Panc1 (cell line): Measurements from ENCODE around the gene MOXD1. TPM values are rescaled to one million over a fixed set of nuclear protein-coding genes. Genes with fewer than 3 reads are reported as not detected.

Experiments used
- ATAC-seq: fragments of 200-7000 bp; cut with Tn5 transposase; 2 replicates; pipeline ENCODE4 v1.9.1; 2020; ENCODE audit warnings: mild to moderate bottlenecking, moderate library complexity
- BruUV-seq: library from RNA; stranded (reverse); fragments of 400-500 nt; replicated peaks from 2 replicates; lab custom pipeline; 2021; lab: Mats Ljungman, UMichigan
- CTCF ChIA-PET: fragments of 300-600 bp; sonication (Branson Sonifier 250); formaldehyde crosslinking; loops from one replicate; lab custom pipeline; 2022; ENCODE audit warnings: antibody characterized with exemption; lab: Charles Lee
- POLR2A ChIA-PET: fragments of 300-600 bp; sonication (Branson Sonifier 250); formaldehyde crosslinking; loops from one replicate; lab custom pipeline; 2022; ENCODE audit warnings: antibody characterized with exemption; lab: Charles Lee
- DNase-seq: peaks from one replicate; pipeline ENCODE4 v3.0.0-alpha.2; 2010; ENCODE audit warnings: low read depth, low spot score
- H3K27ac ChIP-seq: 2 replicates; pipeline ENCODE4 v1.5.1; 2011; ENCODE audit warnings: mild to moderate bottlenecking, low read length, inconsistent platforms
- H3K27me3 ChIP-seq: fragments of 200-500 bp; sonication (Bioruptor generic); 2 replicates; pipeline ENCODE4 v1.6.0; 2014; ENCODE audit warnings: low read length, inconsistent platforms; ENCODE audit not compliant: control insufficient read depth, insufficient read depth
- H3K36me3 ChIP-seq: fragments of 200-500 bp; sonication (Bioruptor generic); 2 replicates; pipeline ENCODE4 v1.5.1; 2014; ENCODE audit warnings: inconsistent platforms, mild to moderate bottlenecking, low read length, moderate library complexity; ENCODE audit not compliant: control insufficient read depth, insufficient read depth
- H3K4me1 ChIP-seq: 2 replicates; pipeline ENCODE4 v1.5.1; 2011; ENCODE audit warnings: inconsistent platforms, mild to moderate bottlenecking, low read length, moderate library complexity; ENCODE audit not compliant: control insufficient read depth, insufficient read depth
- H3K4me3 ChIP-seq, 2 experiments: 2 replicates each; pipeline ENCODE4 v1.5.1; 2011 to 2012; ENCODE audit warnings: low read depth in 2 of 2, low read length in 2 of 2, mild to moderate bottlenecking in 2 of 2, inconsistent platforms in 1 of 2, moderate library complexity in 1 of 2
- H3K9me3 ChIP-seq: fragments of 200-500 bp; sonication (Bioruptor generic); 2 replicates; pipeline ENCODE4 v1.5.1; 2014; ENCODE audit warnings: low read depth, mild to moderate bottlenecking, inconsistent platforms, low read length, moderate library complexity; ENCODE audit not compliant: control insufficient read depth, insufficient read depth
- POLR2AphosphoS5 ChIP-seq: IDR thresholded peaks from 2 replicates; pipeline ENCODE4 v1.6.1; 2012; ENCODE audit warnings: mild to moderate bottlenecking, low read depth, low read length, moderate library complexity
- REST ChIP-seq, 2 experiments: IDR thresholded peaks; 2 replicates each; pipeline ENCODE4 v1.6.1; 2011 to 2012; ENCODE audit warnings: low read depth in 2 of 2, control low read depth in 1 of 2, low read length in 1 of 2, mild to moderate bottlenecking in 1 of 2, moderate library complexity in 1 of 2; ENCODE audit not compliant: insufficient read depth in 1 of 2
- SIN3A ChIP-seq: IDR thresholded peaks from 2 replicates; pipeline ENCODE4 v1.6.1; 2012; ENCODE audit warnings: low read depth, mild to moderate bottlenecking, low read length, moderate library complexity, borderline replicate concordance; ENCODE audit not compliant: insufficient read depth
- TCF7L2 ChIP-seq: IDR thresholded peaks from 2 replicates; pipeline ENCODE4 v1.6.1; 2011; ENCODE audit warnings: mild to moderate bottlenecking, low read depth, low read length, inconsistent platforms
- in situ Hi-C: cut with HindIII; loops from 2 replicates; pipeline ENCODE4 v1.10.0; 2016; ENCODE audit warnings: low sequenced_read_pairs, low pct_unique_long_range_greater_than_20kb
- intact Hi-C: fragments of 100-400 bp; cut with micrococcal nuclease; formaldehyde crosslinking; loops from one replicate; pipeline ENCODE4 v1.10.0; 2022; ENCODE audit not compliant: unreplicated experiment
- total RNA-seq: library from RNA; stranded (reverse); gene quantifications from one replicate; pipeline ENCODE4 v1.2.1, GENCODE V29; 2021; ENCODE audit not compliant: unreplicated experiment
- TF ChIP-seq, protein P1 (sequence below): fragments of 450-650 bp; IDR thresholded peaks from 2 replicates; pipeline ENCODE4 v1.5.1; 2017; ENCODE audit warnings: mild to moderate bottlenecking

The MOXD1 gene
- total RNA-seq, 1 experiment from 2014 or later, result 0.21 TPM

DNA sequence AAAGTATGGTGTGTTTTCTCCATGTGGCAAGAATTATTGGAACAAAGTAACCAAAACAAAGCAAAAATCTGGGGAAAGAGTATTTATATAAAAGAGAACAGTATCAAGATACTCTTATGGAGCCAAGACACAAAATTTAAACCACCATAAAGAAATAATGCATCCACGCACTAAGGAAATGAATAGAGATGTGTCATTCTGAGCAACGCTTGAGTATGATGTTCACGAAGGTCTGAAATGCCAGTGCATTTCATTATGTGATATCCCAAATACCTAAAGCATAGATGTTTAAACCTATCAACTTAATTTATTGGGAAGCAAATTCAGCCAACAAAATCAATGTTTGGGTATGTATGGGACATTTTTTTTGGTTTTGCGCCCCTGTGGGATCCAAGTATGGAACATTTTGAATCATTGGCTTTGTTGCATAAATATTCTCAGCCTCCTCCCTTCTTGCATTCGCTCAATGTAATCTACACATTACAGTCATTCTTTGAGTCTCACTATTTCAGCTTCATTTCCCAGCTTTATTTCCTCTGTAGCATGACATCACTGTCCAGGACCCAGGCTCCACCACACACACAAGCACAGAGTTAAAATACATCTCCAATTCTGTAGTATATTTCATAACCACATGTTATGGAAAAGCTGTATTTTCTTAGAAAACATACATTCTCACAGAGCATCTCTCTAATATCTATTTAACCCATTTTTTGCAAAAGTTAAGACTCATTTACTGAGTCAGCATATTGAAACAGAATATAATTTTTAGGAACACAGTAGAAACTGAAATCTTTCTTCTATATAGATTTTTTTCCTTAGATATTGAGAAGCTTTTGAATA is 11.6 kb upstream of the MOXD1 start:
- in situ Hi-C loops (no loop called here), intact Hi-C loops (no loop called here)
- Histone ChIP-seq H3K27ac (no peak overlapping the region), H3K4me3 (no peak overlapping the region), H3K9me3 (no peaks in the 10 kb centered on the region), H3K27me3 (peaks cover 2% of the 10 kb centered on the region; the same call in 1 of the 2 replicates), H3K36me3 (no peaks in the 10 kb centered on the region), H3K4me1 (no peaks in the 10 kb centered on the region)
- DNase-seq (no peak), ATAC-seq (no peak)
- TF ChIP-seq, protein P1, sequence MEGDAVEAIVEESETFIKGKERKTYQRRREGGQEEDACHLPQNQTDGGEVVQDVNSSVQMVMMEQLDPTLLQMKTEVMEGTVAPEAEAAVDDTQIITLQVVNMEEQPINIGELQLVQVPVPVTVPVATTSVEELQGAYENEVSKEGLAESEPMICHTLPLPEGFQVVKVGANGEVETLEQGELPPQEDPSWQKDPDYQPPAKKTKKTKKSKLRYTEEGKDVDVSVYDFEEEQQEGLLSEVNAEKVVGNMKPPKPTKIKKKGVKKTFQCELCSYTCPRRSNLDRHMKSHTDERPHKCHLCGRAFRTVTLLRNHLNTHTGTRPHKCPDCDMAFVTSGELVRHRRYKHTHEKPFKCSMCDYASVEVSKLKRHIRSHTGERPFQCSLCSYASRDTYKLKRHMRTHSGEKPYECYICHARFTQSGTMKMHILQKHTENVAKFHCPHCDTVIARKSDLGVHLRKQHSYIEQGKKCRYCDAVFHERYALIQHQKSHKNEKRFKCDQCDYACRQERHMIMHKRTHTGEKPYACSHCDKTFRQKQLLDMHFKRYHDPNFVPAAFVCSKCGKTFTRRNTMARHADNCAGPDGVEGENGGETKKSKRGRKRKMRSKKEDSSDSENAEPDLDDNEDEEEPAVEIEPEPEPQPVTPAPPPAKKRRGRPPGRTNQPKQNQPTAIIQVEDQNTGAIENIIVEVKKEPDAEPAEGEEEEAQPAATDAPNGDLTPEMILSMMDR, result no peak
- TF ChIP-seq SIN3A, result no peak
- TF ChIP-seq POLR2AphosphoS5, result no peak
- ChIA-PET POLR2A (no interaction called here), CTCF (interaction anchor here (0.8 kb wide), 1 partner anchor 153 kb away, joined by 3 read pairs; no protein-coding TSS in a partner anchor)
- BruUV-seq, result no TSS peak

GRCh38 chr6:132411296-132411695 is 10.0 kb upstream of the MOXD1 start:
- CTCF ChIA-PET, result no interaction called here
- TF ChIP-seq, protein P1, result no peak
- TF ChIP-seq REST (IDR thresholded peaks at IDR 0.05; ENCODE audit: insufficient read depth in 1 of 2, low read depth in 2 of 2, low read length in 1 of 2) (no peak), POLR2AphosphoS5 (no peak), SIN3A (no peak), TCF7L2 (no peak)
- POLR2A ChIA-PET, result no interaction called here

More at GRCh38 chr6:132411296-132411695, 10.0 kb upstream of the MOXD1 start:
- no TSS peak for BruUV-seq
- DNase-seq (no peak), ATAC-seq (no peak)
- H3K4me3 ChIP-seq, result no peak overlapping the region
- no peak overlapping the region for H3K27ac ChIP-seq
- H3K27me3 ChIP-seq, result peaks cover 2% of the 10 kb centered on the region; the same call in 1 of the 2 replicates
- intact Hi-C loops, result no loop called here
- in situ Hi-C loops, result no loop called here
- H3K9me3 ChIP-seq, result no peaks in the 10 kb centered on the region
- no peaks in the 10 kb centered on the region for H3K4me1 ChIP-seq
- H3K36me3 ChIP-seq, result no peaks in the 10 kb centered on the region
